H1 (cell line): ENCODE data around the gene VAPB. TPM values are rescaled to one million over a fixed set of nuclear protein-coding genes. Genes with fewer than 3 reads are reported as not detected.

Source experiments
- CTCF ChIA-PET: fragments of 300-600 bp; sonication (Branson Sonifier 250); formaldehyde crosslinking; loops from one replicate; lab custom pipeline; 2021; ENCODE audit not compliant: partially characterized antibody; lab: Charles Lee
- POLR2A ChIA-PET: fragments of 300-600 bp; sonication (Branson Sonifier 250); formaldehyde crosslinking; loops from one replicate; lab custom pipeline; 2021; ENCODE audit warnings: inconsistent platforms; ENCODE audit not compliant: partially characterized antibody; lab: Charles Lee
- DNase-seq, 2 experiments: peaks; one replicate each; pipeline versions ENCODE4 v3.0.0 to v3.0.0-alpha.2; 2010 to 2022; ENCODE audit warnings: low spot score in 2 of 2, low read depth in 1 of 2, mixed read lengths in 1 of 2
- FAIRE-seq: peaks from 2 replicates; lab custom pipeline; 2011; peaks lifted over from hg19 to GRCh38; lab: Jason Lieb, UNC
- H2AFZ ChIP-seq: 2 replicates; pipeline ENCODE4 v1.8.1; 2012; ENCODE audit warnings: low read length, inconsistent platforms
- H2AK5ac ChIP-seq: 2 replicates; pipeline ENCODE4 v1.6.1; 2013; ENCODE audit warnings: low read depth, low read length
- H2BK120ac ChIP-seq: replicated peaks from 2 replicates; pipeline ENCODE3; 2013; ENCODE audit warnings: low read depth, low read length, inconsistent platforms
- H2BK12ac ChIP-seq: 2 replicates; pipeline ENCODE4 v1.6.1; 2013; ENCODE audit warnings: low read depth, low read length
- H2BK15ac ChIP-seq: 2 replicates; pipeline ENCODE4 v1.6.1; 2013; ENCODE audit warnings: low read length
- H2BK20ac ChIP-seq: 2 replicates; pipeline ENCODE4 v1.6.1; 2013; ENCODE audit warnings: low read length
- H2BK5ac ChIP-seq: 2 replicates; pipeline ENCODE4 v1.6.1; 2013; ENCODE audit warnings: low read depth, low read length
- H3K14ac ChIP-seq: 2 replicates; pipeline ENCODE4 v1.6.1; 2013; ENCODE audit warnings: inconsistent platforms; ENCODE audit not compliant: insufficient read length
- H3K18ac ChIP-seq: 2 replicates; pipeline ENCODE4 v1.6.1; 2013; ENCODE audit warnings: low read length; ENCODE audit errors: extremely low read depth
- H3K23ac ChIP-seq: 2 replicates; pipeline ENCODE4 v1.6.1; 2013; ENCODE audit warnings: inconsistent platforms; ENCODE audit not compliant: insufficient read length
- H3K23me2 ChIP-seq: 2 replicates; pipeline ENCODE4 v1.6.1; 2013; ENCODE audit warnings: low read depth, low read length
- H3K27ac ChIP-seq: 2 replicates; pipeline ENCODE4 v1.6.1; 2011; ENCODE audit warnings: low read depth, low read length, inconsistent platforms
- H3K27me3 ChIP-seq, 4 experiments: replicated peaks in 1 of 4; 1 replicate in 1 of 4; 2 replicates in 3 of 4; pipeline versions ENCODE4 v1.6.1 to v1.8.1; 2011 to 2013; ENCODE audit warnings: low read length in 3 of 4, mild to moderate bottlenecking in 3 of 4, inconsistent platforms in 2 of 4, mixed read lengths in 2 of 4, moderate library complexity in 1 of 4; ENCODE audit not compliant: control insufficient read depth in 3 of 4, insufficient read depth in 3 of 4; ENCODE audit errors: extremely low read depth in 1 of 4
- H3K36me3 ChIP-seq, 4 experiments: 2 replicates each; pipeline versions ENCODE4 v1.6.1 to v1.8.1; 2011 to 2013; ENCODE audit warnings: mild to moderate bottlenecking in 4 of 4, low read length in 3 of 4, moderate library complexity in 2 of 4, control low read depth in 1 of 4, inconsistent platforms in 1 of 4; ENCODE audit not compliant: insufficient read depth in 4 of 4, control insufficient read depth in 2 of 4
- H3K4ac ChIP-seq: replicated peaks from 2 replicates; pipeline ENCODE3; 2013; ENCODE audit warnings: low read length, low read depth, mixed read lengths, inconsistent platforms; ENCODE audit not compliant: insufficient read length
- H3K4me1 ChIP-seq, 4 experiments: replicated peaks in 1 of 4; 1 replicate in 1 of 4; 2 replicates in 3 of 4; pipeline versions ENCODE4 v1.6.1 to v1.8.1; 2011 to 2013; ENCODE audit warnings: low read length in 3 of 4, inconsistent platforms in 2 of 4, mixed read lengths in 1 of 4; ENCODE audit not compliant: insufficient read depth in 4 of 4, control insufficient read depth in 3 of 4
- H3K4me2 ChIP-seq, 2 experiments: 2 replicates each; pipeline versions ENCODE4 v1.6.1 to v1.8.1; 2011 to 2013; ENCODE audit warnings: low read depth in 2 of 2, low read length in 2 of 2, control low read depth in 1 of 2, inconsistent platforms in 1 of 2, mild to moderate bottlenecking in 1 of 2; ENCODE audit not compliant: insufficient read depth in 1 of 2
- H3K4me3 ChIP-seq, 4 experiments: fragments of 200-600, 300-600 bp in 1 of 4; sonication (generic), shearing (Covaris generic), sonication (Bioruptor Twin) in 1 of 4; 2 replicates each; pipeline versions ENCODE4 v1.5.1 to v1.8.1; 2011 to 2016; ENCODE audit warnings: low read length in 4 of 4, low read depth in 3 of 4, control low read depth in 2 of 4, inconsistent platforms in 2 of 4, mild to moderate bottlenecking in 2 of 4, mixed read lengths in 1 of 4, moderate library complexity in 1 of 4; ENCODE audit not compliant: insufficient read depth in 2 of 4; ENCODE audit errors: extremely low read depth in 1 of 4
- H3K56ac ChIP-seq: replicated peaks from 2 replicates; pipeline ENCODE3; 2013; ENCODE audit warnings: low read depth, mild to moderate bottlenecking, mixed read lengths, low read length, inconsistent platforms; ENCODE audit not compliant: insufficient read length
- H3K79me1 ChIP-seq: 2 replicates; pipeline ENCODE4 v1.6.1; 2013; ENCODE audit warnings: low read depth, low read length, control low read depth
- H3K79me2 ChIP-seq, 2 experiments: 2 replicates each; pipeline versions ENCODE4 v1.6.1 to v1.8.1; 2012 to 2013; ENCODE audit warnings: low read length in 2 of 2, mild to moderate bottlenecking in 2 of 2, inconsistent platforms in 1 of 2; ENCODE audit not compliant: insufficient read depth in 2 of 2, control insufficient read depth in 1 of 2
- H3K9ac ChIP-seq, 4 experiments: replicated peaks in 1 of 4; 1 replicate in 1 of 4; 2 replicates in 3 of 4; pipeline versions ENCODE4 v1.6.1 to v1.8.1; 2011 to 2013; ENCODE audit warnings: low read depth in 3 of 4, low read length in 3 of 4, control low read depth in 2 of 4, mild to moderate bottlenecking in 2 of 4, moderate library complexity in 2 of 4, inconsistent platforms in 1 of 4; ENCODE audit errors: extremely low read depth in 1 of 4
- H3K9me3 ChIP-seq, 2 experiments: 2 replicates each; pipeline versions ENCODE4 v1.6.1 to v1.8.1; 2012 to 2013; ENCODE audit warnings: mild to moderate bottlenecking in 2 of 2, moderate library complexity in 2 of 2, control low read depth in 1 of 2, inconsistent platforms in 1 of 2, low read depth in 1 of 2, low read length in 1 of 2, mixed read lengths in 1 of 2; ENCODE audit not compliant: insufficient read depth in 2 of 2
- H4K20me1 ChIP-seq, 2 experiments: replicated peaks in 1 of 2; 2 replicates each; pipeline versions ENCODE3 to v1.8.1; 2011 to 2013; ENCODE audit warnings: inconsistent platforms in 2 of 2, low read length in 2 of 2, mild to moderate bottlenecking in 1 of 2; ENCODE audit not compliant: insufficient read depth in 2 of 2, control insufficient read depth in 1 of 2
- H4K5ac ChIP-seq: 2 replicates; pipeline ENCODE4 v1.6.1; 2013; ENCODE audit warnings: low read length, low read depth, mixed read lengths, inconsistent platforms; ENCODE audit not compliant: insufficient read length
- H4K8ac ChIP-seq: 2 replicates; pipeline ENCODE4 v1.8.0; 2013; ENCODE audit warnings: mild to moderate bottlenecking, moderate library complexity, low read length, inconsistent platforms; ENCODE audit not compliant: insufficient read depth; ENCODE audit errors: extremely low read depth
- H4K91ac ChIP-seq: replicated peaks from 2 replicates; pipeline ENCODE3; 2013; ENCODE audit warnings: low read length, mixed read lengths, inconsistent platforms; ENCODE audit not compliant: insufficient read length
- CHD2 ChIP-seq: IDR thresholded peaks from 2 replicates; pipeline ENCODE4 v1.6.1; 2012; ENCODE audit warnings: low read length, improper control_type of control experiment
- KDM4A ChIP-seq: IDR thresholded peaks from one replicate; pipeline ENCODE4 v1.7.1; 2012; ENCODE audit warnings: low read depth, mild to moderate bottlenecking, moderate library complexity, low read length, inconsistent platforms; ENCODE audit not compliant: severe bottlenecking
- KDM5A ChIP-seq: fragments of 200-600 bp; IDR thresholded peaks from 2 replicates; pipeline ENCODE4 v1.7.1; 2012; ENCODE audit warnings: mild to moderate bottlenecking, low read length, inconsistent platforms, mixed read lengths
- POLR2A ChIP-seq, 2 experiments: IDR thresholded peaks; 1 replicate in 1 of 2; 2 replicates in 1 of 2; pipeline ENCODE4 v1.6.1; 2011; ENCODE audit warnings: low read depth in 2 of 2, low read length in 2 of 2, mild to moderate bottlenecking in 2 of 2; ENCODE audit errors: control extremely low read depth in 1 of 2
- RBBP5 ChIP-seq: IDR thresholded peaks from 2 replicates; pipeline ENCODE4 v1.7.1; 2012; ENCODE audit warnings: low read depth, mild to moderate bottlenecking, inconsistent platforms, low read length, moderate library complexity, borderline replicate concordance
- RFX5 ChIP-seq: IDR thresholded peaks from 2 replicates; pipeline ENCODE4 v1.6.1; 2011; ENCODE audit warnings: low read depth, low read length, improper control_type of control experiment, borderline replicate concordance
- SP1 ChIP-seq: IDR thresholded peaks from 2 replicates; pipeline ENCODE4 v1.6.1; 2011; ENCODE audit warnings: low read depth, low read length
- TBP ChIP-seq: IDR thresholded peaks from 2 replicates; pipeline ENCODE4 v1.6.1; 2011; ENCODE audit warnings: low read depth, low read length, improper control_type of control experiment
- YY1 ChIP-seq: IDR thresholded peaks from 2 replicates; pipeline ENCODE4 v1.6.1; 2011; ENCODE audit warnings: low read depth, mild to moderate bottlenecking, low read length
- WGBS, 2 experiments: shearing (Covaris generic) in 1 of 2; methylation state at CpG; one replicate each; pipeline versions ENCODE4 v1.1.6 to v1.1.7; 2013 to 2015; ENCODE audit warnings: low lambda C conversion rate in 2 of 2, mixed read lengths in 2 of 2, inconsistent platforms in 1 of 2, low coverage in 1 of 2, missing lambda C conversion rate in 1 of 2; ENCODE audit not compliant: insufficient replicate concordance in 2 of 2, insufficient coverage in 1 of 2, insufficient read length in 1 of 2; ENCODE audit errors: extremely low coverage in 1 of 2, missing lambda C conversion rate in 1 of 2; 5-methylcytosine and 5-hydroxymethylcytosine counted together
- polyA plus RNA-seq, 7 experiments: library from polyadenylated mRNA; depleted of rRNA in 3 of 7; stranded (reverse) in 5 of 7; unstranded in 2 of 7; fragments of >200 nt in 5 of 7; fragments of 200-250 nt in 2 of 7; gene quantifications; 1 replicate in 5 of 7; 2 replicates in 1 of 7; 4 replicates in 1 of 7; pipeline versions ENCODE4 v1.2.1 to v1.2.3, GENCODE V29; 2011 to 2013; ENCODE audit warnings: missing spikeins in 2 of 7, mixed read lengths in 2 of 7
- total RNA-seq: library from RNA; stranded (reverse); fragmentation: NEBNext Ultra II Directional; extraction: Animal tissue kit (Norgen Biotek cat#: 25700); gene quantifications from 2 replicates; pipeline ENCODE4 v1.2.1, GENCODE V29; 2021
- TF ChIP-seq, protein P1 (sequence below), 3 experiments: IDR thresholded peaks; 1 replicate in 2 of 3; 2 replicates in 1 of 3; pipeline versions ENCODE4 v1.5.1 to v1.6.1; 2011; ENCODE audit warnings: low read length in 3 of 3, mild to moderate bottlenecking in 3 of 3, inconsistent platforms in 2 of 3, low read depth in 1 of 3, moderate library complexity in 1 of 3; ENCODE audit not compliant: insufficient read depth in 1 of 3; ENCODE audit errors: control extremely low read depth in 1 of 3

VAPB gene
- total and polyA plus RNA-seq, 2 of the 8 experiments (the other 6 are each of a cell fraction or from before 2014, with no cell fraction given): 24.4 to 62.8 TPM

DNA sequence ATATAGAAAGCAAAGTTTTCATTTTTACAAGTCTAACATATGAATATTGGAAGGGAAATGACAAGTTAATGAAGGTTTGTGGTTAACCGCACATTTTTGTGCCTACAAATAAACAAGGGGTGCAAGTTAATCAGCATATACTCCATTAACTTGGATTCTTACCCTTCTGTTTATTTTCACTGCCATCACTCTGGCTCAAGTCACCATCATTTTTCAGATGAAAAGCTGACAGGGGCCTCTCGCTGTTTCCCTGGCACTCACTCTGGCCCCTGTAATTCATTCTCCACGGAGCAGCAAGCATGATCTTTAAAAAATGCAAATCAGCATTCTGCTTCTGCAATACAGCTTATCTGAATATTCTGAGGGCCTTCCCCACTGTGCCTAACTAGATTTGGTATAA is 96.4 kb downstream of the VAPB start:
- H4K8ac ChIP-seq: no peak overlapping the region
- TF ChIP-seq RBBP5 (no peak), RFX5 (no peak), YY1 (no peak), KDM5A (no peak), CHD2 (no peak), KDM4A (no peak), SP1 (no peak), TBP (no peak), POLR2A (IDR thresholded peaks at IDR 0.05; ENCODE audit: control extremely low read depth in 1 of 2, low read depth in 2 of 2, low read length in 2 of 2) (no peak)
- TF ChIP-seq, protein P1, sequence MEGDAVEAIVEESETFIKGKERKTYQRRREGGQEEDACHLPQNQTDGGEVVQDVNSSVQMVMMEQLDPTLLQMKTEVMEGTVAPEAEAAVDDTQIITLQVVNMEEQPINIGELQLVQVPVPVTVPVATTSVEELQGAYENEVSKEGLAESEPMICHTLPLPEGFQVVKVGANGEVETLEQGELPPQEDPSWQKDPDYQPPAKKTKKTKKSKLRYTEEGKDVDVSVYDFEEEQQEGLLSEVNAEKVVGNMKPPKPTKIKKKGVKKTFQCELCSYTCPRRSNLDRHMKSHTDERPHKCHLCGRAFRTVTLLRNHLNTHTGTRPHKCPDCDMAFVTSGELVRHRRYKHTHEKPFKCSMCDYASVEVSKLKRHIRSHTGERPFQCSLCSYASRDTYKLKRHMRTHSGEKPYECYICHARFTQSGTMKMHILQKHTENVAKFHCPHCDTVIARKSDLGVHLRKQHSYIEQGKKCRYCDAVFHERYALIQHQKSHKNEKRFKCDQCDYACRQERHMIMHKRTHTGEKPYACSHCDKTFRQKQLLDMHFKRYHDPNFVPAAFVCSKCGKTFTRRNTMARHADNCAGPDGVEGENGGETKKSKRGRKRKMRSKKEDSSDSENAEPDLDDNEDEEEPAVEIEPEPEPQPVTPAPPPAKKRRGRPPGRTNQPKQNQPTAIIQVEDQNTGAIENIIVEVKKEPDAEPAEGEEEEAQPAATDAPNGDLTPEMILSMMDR (IDR thresholded peaks at IDR 0.05; ENCODE audit: control extremely low read depth in 1 of 3, insufficient read depth in 1 of 3, low read depth in 1 of 3, low read length in 3 of 3): no peak
- no peaks in the 10 kb centered on the region for H3K36me3 ChIP-seq
- ChIA-PET CTCF (interaction anchor here (0.9 kb wide), 1 partner anchor 38 kb away, joined by 3 read pairs; no protein-coding TSS in a partner anchor), POLR2A (no interaction called here)
- no peak overlapping the region for H3K14ac ChIP-seq
- DNase-seq: no peak
- no peaks in the 10 kb centered on the region for H4K20me1 ChIP-seq
- no peak overlapping the region for H3K27ac ChIP-seq
- no peak overlapping the region for H4K5ac ChIP-seq
- H3K4me1 ChIP-seq: peaks cover 2 to 4% (median 3%) of the 10 kb centered on the region in 4 experiments; a peak in 6 of 7 replicates
- H3K27me3 ChIP-seq: no peaks in the 10 kb centered on the region; a peak in 1 of 7 replicates
- no peak overlapping the region for H4K91ac ChIP-seq
- H3K18ac ChIP-seq: no peak overlapping the region
- no peaks in the 10 kb centered on the region for H3K79me1 ChIP-seq
- no peak overlapping the region for H2BK12ac ChIP-seq
- no peak overlapping the region for H3K23ac ChIP-seq
- H3K56ac ChIP-seq: no peak overlapping the region
- H2BK15ac ChIP-seq: no peak overlapping the region
- H3K9ac ChIP-seq: no peak overlapping the region
- H2AK5ac ChIP-seq: no peak overlapping the region
- FAIRE-seq: no peak
- no peak overlapping the region for H3K4me3 ChIP-seq
- H3K4ac ChIP-seq: no peak overlapping the region
- H3K4me2 ChIP-seq: no peak overlapping the region
- WGBS, 2 experiments: 94% methylated on average over 3 of the region's 3 CpGs; no CpG with 5 or more reads in 1 of the 2 experiments
- no peaks in the 10 kb centered on the region; the same call in 1 of the 2 replicates for H3K23me2 ChIP-seq
- no peak overlapping the region for H2BK20ac ChIP-seq
- peaks cover 8 to 17% of the 10 kb centered on the region in 2 experiments; a peak in 3 of 4 replicates for H3K9me3 ChIP-seq
- no peak overlapping the region for H2BK120ac ChIP-seq
- no peaks in the 10 kb centered on the region for H3K79me2 ChIP-seq
- H2AFZ ChIP-seq: no peak overlapping the region
- H2BK5ac ChIP-seq: no peak overlapping the region
